Epidermal melanocyte (primary cell): Measurements from ENCODE around the gene CLCN5.
A peak's percentile ranks its signal among the peaks of the same experiment; 100 is the strongest.

ENCODE experiments used
- DNase-seq: peaks from one replicate; pipeline ENCODE4 v3.0.0; 2011; ENCODE audit warnings: low spot score; ENCODE audit not compliant: insufficient read length

The CLCN5 gene

DNA sequence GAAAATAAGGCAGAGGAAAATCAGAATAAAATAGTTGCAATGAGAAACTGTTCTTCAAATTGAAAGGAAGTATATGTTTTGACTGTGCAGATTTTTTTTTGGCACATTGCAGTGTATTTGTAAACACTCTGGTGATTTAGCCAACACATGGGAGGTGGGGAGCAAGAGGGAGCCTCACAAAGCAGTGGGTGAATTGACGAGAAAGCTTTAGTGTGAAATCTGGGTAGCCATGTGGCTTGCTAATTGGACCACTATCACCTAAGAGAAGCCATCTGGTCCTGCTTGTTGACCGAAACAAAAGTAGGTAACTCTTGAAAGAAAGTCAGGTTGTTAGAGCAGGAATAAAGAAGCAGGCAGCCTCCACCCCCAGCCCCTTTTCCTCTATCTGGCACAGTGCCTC, 10.4 kb downstream of the CLCN5 start:
- DNase-seq: no peak

DNA sequence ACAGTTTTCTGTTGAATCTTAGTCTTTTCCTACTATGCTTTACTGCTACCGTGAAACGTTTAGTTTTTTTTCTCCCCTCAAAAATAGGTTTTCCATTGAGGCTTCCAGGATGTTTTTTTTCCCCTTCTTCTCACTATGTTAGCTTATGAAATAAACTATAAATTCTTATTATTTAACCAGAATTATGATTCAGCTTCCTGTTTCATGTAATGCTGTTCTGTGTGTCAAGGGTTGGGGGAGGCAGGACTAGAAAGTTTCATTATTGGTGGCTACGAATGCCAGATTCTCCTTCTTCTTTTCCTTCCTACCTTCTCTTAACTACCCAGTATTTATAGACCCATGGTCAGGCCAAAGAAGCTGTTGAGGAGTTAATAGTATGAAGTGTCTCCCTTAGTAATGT, 11.8 kb downstream of the CLCN5 start:
- DNase-seq: no peak

DNA sequence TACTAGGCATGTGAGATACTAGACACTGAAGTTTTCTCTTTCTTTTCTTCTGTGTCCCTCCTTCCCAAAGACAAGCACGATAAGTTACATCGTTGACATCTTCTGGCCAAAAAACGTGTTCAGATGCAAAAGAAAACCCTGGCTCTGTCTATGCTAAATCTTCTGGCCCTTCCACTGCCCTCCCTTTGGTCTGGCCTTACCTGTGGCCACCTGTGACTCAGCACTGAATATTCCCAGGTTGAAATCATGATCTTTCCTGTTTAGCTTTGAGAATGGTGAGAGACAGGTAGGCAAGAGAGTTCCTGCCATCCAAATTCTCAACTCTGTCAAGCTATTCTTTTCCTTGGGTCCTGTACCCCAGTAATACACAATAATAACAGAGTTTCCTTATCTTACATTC, 12.3 kb downstream of the CLCN5 start:
- no peak for DNase-seq

DNA sequence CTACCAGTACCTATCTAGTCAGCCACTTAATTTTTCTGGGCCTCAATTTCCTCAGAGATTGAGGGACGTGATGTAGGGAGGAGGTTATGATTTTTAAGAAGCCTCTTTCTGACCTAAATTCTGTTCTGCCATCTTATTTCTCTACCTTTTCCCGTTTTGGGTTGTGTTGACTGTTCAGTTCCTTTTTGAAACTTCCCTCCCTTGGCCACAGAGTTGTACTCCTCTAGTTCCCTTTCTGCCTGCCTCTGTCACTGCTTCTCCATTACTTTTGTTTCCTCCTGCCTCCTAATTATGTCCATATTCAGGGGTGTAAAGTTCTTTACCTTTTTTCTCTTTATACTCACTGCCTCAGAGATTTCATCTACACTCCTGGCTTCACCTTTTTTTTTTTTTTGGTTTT, 25.4 kb downstream of the CLCN5 start:
- DNase-seq: no peak

DNA sequence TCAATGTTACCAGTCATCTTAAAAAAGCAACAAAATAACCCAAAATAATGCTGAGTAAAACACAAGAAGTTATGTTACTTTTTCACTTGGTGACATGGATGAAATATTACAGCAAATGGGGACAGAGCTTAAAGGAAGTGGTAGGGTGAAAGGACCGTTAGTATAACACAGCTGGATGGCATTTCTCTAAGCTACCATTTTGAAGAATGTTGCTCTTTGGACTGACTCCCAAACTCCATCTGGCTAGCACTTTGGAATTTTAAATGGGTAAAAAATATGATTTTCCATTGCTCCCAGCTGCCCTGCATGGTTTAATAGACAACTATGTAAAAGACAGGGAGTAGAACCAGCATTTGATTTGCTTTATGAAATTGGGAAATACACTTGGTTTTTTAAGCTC, 27.6 kb downstream of the CLCN5 start:
- DNase-seq: no peak

DNA sequence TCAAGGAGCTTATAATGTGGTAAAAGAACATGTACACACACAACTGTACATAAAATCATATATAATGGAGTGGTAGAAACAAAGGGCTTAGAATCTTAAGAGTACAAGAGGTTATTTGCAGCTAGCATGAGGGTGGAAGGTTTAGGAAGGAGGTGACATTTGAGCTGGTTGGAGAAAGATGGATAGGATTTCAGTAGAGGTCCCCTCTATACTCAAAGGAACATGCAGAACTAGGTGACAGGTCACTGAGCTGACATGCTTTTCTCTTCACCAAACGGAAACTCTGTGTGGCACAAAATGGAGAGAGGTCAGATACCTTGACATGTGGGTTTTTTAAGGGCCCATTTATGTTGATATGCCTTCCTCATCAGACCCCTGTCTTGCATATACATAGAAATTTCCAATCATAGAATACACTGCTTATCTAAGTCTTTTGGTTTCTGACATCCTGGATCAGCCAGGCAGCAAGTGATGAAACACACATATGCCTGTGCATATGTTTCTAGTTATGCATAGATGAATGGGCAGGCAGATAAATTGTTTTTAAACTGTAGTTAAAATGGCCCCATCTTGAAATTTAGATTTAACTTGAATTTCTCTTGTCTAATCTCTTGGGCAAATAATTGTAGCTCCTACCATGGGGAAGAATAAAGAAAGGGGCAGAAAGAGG, 29.3 kb downstream of the CLCN5 start:
- DNase-seq: no peak

DNA sequence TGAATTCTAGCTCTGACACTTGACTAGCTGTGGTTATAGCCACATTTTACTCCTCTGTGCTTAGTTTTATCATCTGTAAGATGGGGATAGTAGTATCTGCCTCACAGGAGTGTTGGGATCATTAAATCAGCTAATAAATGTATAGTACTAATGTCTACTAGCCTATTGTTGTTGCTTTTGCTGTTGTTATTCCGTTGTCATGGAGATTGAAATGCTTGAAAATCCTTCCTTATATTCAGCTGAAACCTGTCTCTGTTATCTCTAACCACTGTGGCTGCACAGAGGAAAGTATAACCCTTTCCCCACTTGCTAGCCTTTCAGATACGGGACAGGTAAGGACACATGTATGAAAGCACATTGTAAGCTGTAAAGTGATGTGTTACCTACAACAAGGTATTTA, 33.9 kb downstream of the CLCN5 start:
- no peak for DNase-seq

DNA sequence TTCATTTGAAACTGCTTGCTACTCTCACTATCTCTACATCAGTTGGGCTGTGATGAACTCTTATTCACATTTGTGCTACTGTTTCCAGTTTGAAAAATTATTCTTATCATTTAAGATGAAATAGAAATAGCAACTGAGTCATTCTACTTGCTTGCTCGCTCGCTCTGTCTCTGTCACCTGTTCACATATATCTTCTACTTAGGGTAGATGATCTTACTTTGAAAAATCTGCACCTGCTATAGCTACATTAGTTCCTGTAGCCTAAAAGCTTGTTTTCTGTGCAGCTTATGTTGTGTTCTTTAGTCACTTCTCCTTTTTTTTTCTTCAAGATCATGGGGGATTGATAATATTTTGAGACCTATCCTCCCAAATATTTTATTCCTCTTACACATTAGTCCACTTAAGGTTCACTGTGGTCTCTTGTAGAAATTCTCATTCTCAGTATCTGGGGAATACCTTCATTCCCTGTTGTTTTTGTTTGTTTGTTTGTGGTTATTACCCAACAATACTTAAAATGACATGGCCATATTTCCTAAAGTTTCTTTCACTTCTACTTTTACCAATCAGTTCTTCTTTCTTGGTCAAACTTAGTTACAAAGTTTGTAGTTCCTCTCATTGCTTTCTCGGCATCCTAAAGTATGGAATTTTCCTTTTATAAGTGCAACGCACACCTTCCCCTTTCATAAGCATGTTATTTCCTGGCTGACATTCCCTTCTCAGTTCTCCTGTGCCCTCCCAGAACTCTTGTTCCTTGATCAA, 36.5 kb downstream of the CLCN5 start:
- DNase-seq: no peak

DNA sequence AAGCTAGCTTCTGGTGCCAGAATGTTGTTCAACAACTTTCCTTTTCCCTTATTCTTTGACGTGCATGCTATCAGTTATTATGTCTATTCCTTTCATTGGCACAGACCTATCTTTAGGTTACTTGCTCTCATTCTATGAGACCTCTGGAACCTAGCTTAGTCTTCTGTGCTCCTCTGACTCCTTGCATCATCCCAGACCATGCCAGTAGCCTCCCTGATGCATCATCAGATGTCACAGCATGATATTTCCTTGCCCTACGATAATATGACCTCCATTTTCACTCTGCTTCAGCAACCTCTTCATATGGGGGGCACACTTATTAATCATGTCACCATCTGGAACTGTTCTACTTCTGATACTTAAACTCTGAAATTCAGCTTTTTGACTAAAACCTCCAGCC, 37.2 kb downstream of the CLCN5 start:
- DNase-seq: no peak

DNA sequence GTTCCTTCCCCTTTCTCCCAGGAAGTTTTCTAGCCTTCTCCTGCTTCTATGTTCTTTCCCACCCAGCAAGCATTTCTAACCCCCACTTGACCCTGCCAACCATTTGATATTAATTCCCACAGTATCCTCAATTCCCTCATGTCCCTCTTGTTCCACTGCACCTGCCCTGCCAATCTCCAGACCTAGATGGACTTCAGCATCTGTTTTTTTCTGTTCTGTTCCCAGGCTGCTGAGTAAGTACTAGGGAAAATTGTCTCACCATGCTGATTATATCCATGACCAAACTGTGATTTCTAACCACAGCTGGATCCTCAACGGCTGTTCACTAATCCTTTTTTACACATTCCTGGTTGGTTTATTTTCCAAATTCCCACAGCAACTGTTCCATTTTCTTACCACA, 37.7 kb downstream of the CLCN5 start:
- DNase-seq: no peak

DNA sequence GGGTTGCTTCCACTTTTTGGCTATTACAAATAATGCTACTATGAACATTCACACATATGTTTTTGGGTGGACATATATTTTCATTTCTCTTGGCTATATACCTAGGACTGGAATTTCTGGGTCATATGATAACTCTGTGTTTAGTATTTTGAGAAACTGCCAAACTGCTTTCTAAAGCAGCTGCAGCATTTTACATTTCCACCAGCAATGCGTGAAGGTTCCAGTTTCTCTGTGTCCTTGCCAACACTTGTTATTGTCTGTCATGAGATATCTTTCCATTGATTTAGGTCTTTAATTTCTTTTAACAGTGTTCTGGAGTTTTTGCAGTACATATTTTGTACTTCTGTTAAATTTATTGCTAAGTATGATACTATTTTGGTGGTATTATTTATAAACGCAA, 48.3 kb downstream of the CLCN5 start:
- no peak for DNase-seq

DNA sequence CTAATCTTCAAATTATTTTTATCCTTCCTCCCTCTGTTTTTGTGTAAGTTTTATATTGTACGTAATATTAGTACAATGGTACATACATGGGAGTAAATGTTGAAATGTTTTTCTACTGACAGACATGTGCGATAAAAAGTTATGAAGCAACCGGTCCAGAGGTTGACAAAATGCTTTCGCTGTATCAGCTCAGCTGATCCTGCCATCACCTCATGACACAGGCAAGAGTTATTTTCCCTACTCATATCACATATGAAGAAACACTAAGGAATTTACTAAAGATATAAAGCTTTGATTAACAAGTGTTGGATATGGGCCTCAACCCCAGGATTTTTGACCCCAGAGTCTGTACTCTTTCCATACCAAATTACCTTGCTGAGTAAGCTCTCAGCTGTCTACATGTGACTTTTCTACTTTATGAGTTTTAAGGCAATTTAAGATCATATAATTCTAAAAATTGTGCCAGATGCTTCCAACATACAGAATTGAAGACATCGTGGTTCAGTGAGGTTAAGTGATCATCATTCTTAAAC, 50.0 kb downstream of the CLCN5 start:
- DNase-seq: no peak

DNA sequence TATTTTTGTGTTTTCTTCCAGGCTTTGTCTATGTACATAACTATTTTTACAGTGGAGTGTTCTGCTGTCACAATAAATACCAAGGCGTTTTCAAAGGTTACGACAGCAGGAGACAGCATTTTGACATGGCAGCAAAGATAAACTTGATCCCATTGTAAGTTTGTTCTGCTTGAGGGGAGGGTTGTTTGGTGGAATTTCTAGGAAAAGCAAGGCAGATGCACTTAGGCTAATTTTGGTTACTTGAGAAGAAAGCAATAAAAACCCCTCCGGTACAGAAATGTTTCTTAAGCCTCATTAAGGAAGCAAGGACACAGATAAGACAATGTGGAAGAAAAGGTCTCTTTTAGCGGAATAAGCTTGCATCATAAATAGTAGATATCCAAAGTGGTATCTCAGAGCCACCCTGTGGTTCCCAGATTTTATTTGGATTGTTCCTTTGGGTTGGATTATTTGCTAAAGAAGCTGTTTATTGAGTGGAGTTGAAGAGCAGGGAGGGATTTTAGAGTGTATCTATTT, 54.3 kb downstream of the CLCN5 start:
- no peak for DNase-seq

DNA sequence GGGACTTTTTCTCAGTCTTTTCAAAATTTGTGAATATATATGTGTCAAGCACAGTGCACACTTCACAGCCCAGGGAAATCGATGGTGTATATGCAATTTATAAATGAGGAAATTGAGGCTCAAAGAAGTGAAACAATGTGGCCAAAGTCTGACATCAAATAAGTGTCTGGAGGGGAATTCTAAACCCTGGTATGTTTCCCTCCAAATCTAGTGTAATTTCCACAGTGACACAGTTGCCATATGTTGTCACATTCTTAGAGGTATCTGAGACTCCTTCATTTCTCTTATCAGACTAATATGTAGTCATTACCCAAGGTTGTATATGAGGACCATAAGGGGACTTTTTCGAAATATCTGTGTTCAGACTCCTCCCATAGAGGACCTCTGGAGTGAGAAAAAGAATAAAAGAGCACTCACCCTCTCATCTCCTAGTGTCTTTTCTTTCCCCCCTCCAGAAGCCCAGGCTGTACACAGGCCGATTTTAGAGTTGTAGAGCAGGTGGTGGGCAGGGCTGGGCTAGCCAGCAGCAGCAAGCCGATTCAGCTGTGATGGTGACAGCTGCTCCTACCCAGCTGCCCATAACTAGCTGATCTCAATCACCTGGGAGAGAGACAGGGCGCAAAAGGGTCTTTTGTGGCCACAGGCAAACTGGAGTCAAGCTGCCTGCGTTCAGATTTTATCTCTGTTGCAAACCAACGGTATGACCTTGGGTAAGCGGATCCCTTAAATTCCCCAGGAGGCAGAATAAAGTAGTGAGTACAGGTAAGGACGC, 55.1 kb downstream of the CLCN5 start:
- DNase-seq: no peak

DNA sequence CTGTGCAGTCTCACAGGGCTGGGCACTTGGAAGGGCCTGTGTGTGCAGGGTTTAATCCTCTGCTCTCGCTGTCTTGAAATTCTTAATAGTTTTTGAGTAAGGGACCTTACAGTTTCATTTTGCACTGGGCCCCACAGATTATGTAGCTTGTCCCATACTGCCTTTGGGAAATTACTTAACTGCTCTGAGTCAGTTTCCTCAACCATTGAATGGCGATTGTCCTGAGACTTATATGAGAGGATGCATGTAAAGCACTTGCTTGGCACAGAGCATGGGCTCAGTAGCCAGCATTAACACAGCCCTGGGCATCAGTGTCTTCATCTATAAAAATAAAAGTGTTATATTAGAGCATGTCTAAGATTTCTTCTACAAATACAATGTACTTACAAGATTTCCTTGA, 55.8 kb downstream of the CLCN5 start:
- no peak for DNase-seq

DNA sequence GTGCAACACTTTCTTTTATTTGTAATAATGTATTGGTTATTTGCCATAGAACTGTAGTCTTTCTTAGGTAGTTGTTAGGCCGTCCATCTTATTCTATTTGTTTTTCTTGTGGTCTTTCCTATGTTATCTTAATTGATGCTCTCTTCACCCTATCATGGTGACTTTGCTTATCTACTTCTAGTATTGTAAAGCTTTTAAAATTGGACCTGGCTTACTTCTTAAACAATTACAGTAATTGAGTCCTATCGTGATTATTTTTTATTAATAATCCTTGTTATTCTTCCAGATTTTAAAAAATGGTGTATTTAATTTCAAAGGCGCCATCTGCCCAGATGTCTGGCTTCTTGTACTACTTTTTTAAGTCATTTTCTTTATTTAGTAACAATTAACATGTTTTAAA, 63.7 kb downstream of the CLCN5 start:
- DNase-seq: no peak

DNA sequence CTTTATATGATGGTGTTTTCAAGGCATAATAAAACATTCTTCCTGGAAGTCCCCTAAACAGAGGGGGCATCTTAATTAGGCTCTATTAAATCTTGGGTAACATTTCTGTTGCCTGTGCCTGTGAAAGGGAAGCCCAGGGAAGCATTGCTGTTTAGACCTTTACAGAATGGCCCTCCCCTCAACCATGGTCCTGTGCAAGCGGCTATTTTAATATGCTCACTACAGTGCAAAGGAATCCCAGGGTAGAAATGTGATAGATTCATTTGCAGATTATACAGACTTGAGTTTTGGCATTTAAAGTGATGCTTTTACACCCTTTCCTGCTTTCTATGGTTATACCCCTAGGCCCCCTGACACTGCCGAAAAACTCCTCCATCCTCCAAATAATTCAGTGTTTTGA, 65.3 kb downstream of the CLCN5 start:
- no peak for DNase-seq

DNA sequence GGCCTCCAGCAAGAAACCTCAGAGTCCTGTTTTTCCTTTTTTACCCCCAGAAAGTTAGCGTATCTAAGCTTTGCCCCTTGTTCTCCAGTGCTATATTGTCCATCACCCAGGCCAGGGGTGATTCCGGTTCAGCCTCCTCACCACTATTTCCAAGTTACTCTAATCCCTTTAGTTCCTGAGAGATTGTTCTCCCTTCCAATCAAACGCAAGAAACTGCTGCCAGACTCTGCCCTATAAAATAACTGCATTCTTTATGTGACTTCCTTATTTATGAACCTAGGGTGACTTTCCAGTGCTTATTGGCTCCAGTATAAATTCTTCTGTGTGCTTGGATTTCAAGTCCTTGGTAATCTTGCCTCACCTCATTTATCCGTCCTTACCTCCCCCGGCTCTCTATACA, 65.7 kb downstream of the CLCN5 start:
- DNase-seq: no peak

DNA sequence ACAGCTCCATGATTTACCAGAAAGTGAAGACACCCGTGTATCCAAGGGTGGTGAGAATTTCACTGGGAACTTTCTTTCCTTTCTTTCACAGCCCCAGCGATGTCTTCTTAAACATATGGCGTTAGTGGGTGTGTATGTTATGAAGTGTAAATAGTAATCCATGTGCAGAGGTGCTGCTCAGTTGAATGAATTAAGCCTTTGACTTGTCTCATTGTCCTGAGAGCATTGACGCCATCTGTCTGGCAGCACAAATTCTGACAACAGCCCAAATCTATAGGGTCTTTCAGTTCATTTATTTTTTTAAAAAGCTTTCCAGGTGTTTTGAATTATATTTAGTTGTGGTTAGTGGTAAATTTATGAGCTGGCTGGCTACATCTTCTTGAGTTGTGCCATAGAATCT, 69.4 kb downstream of the CLCN5 start:
- DNase-seq: no peak

DNA sequence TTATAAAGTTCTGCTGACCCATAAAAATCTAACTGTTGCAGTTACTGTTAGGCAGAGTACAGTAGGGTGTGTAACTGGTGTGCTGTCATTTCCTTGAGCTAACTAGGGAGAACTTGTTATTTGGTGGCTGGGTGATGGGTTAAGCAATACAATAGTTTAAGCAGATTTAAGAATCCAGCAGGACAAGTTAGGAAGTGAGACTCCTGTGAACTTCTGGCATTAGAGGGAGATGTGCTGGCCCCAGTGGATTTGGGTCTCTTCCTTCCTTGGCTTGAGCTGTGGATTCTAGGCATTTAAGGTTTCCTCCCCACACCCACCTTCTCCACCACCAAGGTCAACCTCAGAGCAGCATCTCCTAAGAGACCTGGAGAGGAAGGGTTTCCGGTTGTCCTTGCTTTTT, 70.5 kb downstream of the CLCN5 start:
- DNase-seq: no peak

DNA sequence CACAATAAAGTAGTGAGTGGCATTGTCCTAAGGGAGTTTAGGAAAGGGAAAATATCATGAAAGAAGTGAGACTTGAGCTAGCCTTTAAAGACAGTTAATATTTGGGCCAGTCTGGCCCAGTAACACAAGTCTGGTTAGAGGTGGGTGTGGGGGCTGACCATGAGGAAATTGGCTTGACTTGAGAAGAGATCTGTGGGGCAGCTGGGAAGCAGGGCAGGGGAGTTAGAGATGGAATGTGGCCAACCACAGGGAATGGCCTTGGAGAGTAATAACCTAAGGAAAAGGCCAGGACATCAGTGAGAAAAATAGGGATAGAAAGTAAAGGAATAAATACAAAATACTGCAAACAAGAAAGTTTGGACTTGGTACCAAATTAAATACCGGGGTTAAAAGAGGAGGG, 71.3 kb downstream of the CLCN5 start:
- DNase-seq: no peak

DNA sequence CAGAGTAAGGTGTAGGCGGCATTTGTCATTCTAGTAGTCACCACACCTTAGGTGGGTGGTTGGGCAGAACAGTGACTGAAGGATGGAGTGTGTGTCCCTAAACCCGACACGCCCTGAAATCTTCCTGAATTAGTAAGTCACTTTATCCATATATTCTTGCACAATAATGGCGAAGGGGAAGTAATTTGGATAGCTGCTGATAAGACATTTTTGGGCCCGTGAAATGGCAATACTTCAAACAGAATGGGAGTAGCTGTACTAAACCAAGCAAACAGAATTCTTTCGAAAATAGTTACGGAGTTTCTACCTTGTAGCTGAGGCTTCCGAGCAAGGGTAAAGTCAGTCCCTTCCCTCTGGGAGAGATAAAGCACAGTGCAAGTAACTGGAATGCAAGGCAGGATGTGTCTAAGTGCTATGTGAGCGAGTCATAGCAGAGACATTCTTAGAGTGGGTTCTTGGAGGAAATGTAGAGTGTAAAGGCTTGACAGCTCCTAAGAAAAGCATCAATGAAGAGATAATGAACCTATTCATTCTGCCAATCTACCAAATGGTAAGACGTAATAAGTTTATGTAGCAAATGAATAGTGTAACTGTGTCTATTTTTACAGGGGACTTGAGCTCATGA, 72.8 kb downstream of the CLCN5 start:
- DNase-seq: peak; percentile 34
